Measurements from ENCODE around the gene CTCFL. TPM values are rescaled to one million over a fixed set of nuclear protein-coding genes. Genes with fewer than 3 reads are reported as not detected.

Gene CTCFL
- polyA plus RNA-seq, 1 experiment = not detected

- no peaks in the 10 kb centered on the region for H3K36me3 ChIP-seq (ENCODE audit: control insufficient read depth, insufficient read depth, low read length)
- POLR2A ChIA-PET = no interaction called here
- no peak for DNase-seq (ENCODE audit: low read depth)
Measured at GRCh38 chr20:57451795-57452661, 72.9 kb downstream of the CTCFL start.

GRCh38 chr20:57451431-57451794 is 73.5 kb downstream of the CTCFL start:
- POLR2A ChIA-PET = no interaction called here
- H3K27me3 ChIP-seq (ENCODE audit: control insufficient read depth, insufficient read depth, low read length) = peaks cover 12% of the 10 kb centered on the region
- CTCF ChIA-PET = no interaction called here

More at GRCh38 chr20:57451795-57452661, 72.9 kb downstream of the CTCFL start:
- H3K27me3 ChIP-seq (ENCODE audit: control insufficient read depth, insufficient read depth, low read length) = peaks cover 15% of the 10 kb centered on the region
- no peak overlapping the region for H3K4me3 ChIP-seq (ENCODE audit: low read depth, low read length)
- no peak for TF ChIP-seq CTCF (IDR thresholded peaks at IDR 0.05; ENCODE audit: insufficient read depth, low read depth, low read length)
- CTCF ChIA-PET = no interaction called here

GRCh38 chr20:57450931-57451330 is 74.0 kb downstream of the CTCFL start:
- ChIA-PET POLR2A (no interaction called here), CTCF (no interaction called here)
- Histone ChIP-seq H3K4me3 (ENCODE audit: low read depth, low read length) (no peak overlapping the region), H3K27me3 (ENCODE audit: control insufficient read depth, insufficient read depth, low read length) (peaks cover 12% of the 10 kb centered on the region), H3K36me3 (ENCODE audit: control insufficient read depth, insufficient read depth, low read length) (no peaks in the 10 kb centered on the region)
- no peak for DNase-seq (ENCODE audit: low read depth)
- no peak for TF ChIP-seq CTCF (IDR thresholded peaks at IDR 0.05; ENCODE audit: insufficient read depth, low read depth, low read length)

More at GRCh38 chr20:57451431-57451794, 73.5 kb downstream of the CTCFL start:
- no peak for DNase-seq (ENCODE audit: low read depth)
- H3K36me3 ChIP-seq (ENCODE audit: control insufficient read depth, insufficient read depth, low read length) = no peaks in the 10 kb centered on the region
- no peak overlapping the region for H3K4me3 ChIP-seq (ENCODE audit: low read depth, low read length)
- TF ChIP-seq CTCF (IDR thresholded peaks at IDR 0.05; ENCODE audit: insufficient read depth, low read depth, low read length) = no peak

GRCh38 chr20:57450419-57450818 is 74.5 kb downstream of the CTCFL start:
- H3K36me3 ChIP-seq (ENCODE audit: control insufficient read depth, insufficient read depth, low read length) = no peaks in the 10 kb centered on the region
- ChIA-PET CTCF (no interaction called here), POLR2A (no interaction called here)
- peaks cover 12% of the 10 kb centered on the region for H3K27me3 ChIP-seq (ENCODE audit: control insufficient read depth, insufficient read depth, low read length)
- no peak for TF ChIP-seq CTCF (IDR thresholded peaks at IDR 0.05; ENCODE audit: insufficient read depth, low read depth, low read length)
- no peak overlapping the region for H3K4me3 ChIP-seq (ENCODE audit: low read depth, low read length)
- DNase-seq (ENCODE audit: low read depth) = no peak

GRCh38 chr20:57449398-57450354 is 75.3 kb downstream of the CTCFL start:
- H3K36me3 ChIP-seq (ENCODE audit: control insufficient read depth, insufficient read depth, low read length) = no peaks in the 10 kb centered on the region
- no peak for DNase-seq (ENCODE audit: low read depth)
- TF ChIP-seq CTCF (IDR thresholded peaks at IDR 0.05; ENCODE audit: insufficient read depth, low read depth, low read length) = no peak
- H3K4me3 ChIP-seq (ENCODE audit: low read depth, low read length) = no peak overlapping the region
- ChIA-PET POLR2A (no interaction called here), CTCF (no interaction called here)
- H3K27me3 ChIP-seq (ENCODE audit: control insufficient read depth, insufficient read depth, low read length) = peaks cover 12% of the 10 kb centered on the region
